H9 (cell line): ENCODE measurements around the gene TSPAN31. TPM values are rescaled to one million over a fixed set of nuclear protein-coding genes. Genes with fewer than 3 reads are reported as not detected.
"Not testable (repeated sequence)": the region's sequence is repeated elsewhere in the genome, so short reads cannot be mapped to it uniquely, and the experiment has no call there.

Experiments
- DNase-seq: peaks from one replicate; pipeline ENCODE4 v3.0.0-alpha.2; 2017
- H2AFZ ChIP-seq: one replicate; pipeline ENCODE4 v1.6.1; 2013; ENCODE audit warnings: mild to moderate bottlenecking, low read length, control low read depth, moderate library complexity
- H2AK5ac ChIP-seq: 2 replicates; pipeline ENCODE4 v1.6.1; 2013; ENCODE audit warnings: low read length, control low read depth, mixed read lengths; ENCODE audit not compliant: insufficient read length
- H2BK120ac ChIP-seq: one replicate; pipeline ENCODE4 v1.6.1; 2013; ENCODE audit warnings: low read depth, mild to moderate bottlenecking, low read length, control low read depth, inconsistent platforms; ENCODE audit not compliant: poor library complexity, severe bottlenecking
- H2BK12ac ChIP-seq: 2 replicates; pipeline ENCODE4 v1.6.1; 2013; ENCODE audit warnings: low read length, control low read depth, mixed read lengths, low read depth; ENCODE audit not compliant: insufficient read length
- H2BK15ac ChIP-seq: 2 replicates; pipeline ENCODE4 v1.6.1; 2013; ENCODE audit warnings: low read depth, low read length, control low read depth
- H2BK20ac ChIP-seq: one replicate; pipeline ENCODE4 v1.6.1; 2013; ENCODE audit warnings: low read depth, mild to moderate bottlenecking, low read length, control low read depth, inconsistent platforms; ENCODE audit not compliant: poor library complexity, severe bottlenecking
- H2BK5ac ChIP-seq: 2 replicates; pipeline ENCODE4 v1.6.1; 2013; ENCODE audit warnings: low read length, control low read depth, mixed read lengths; ENCODE audit not compliant: insufficient read length
- H3K14ac ChIP-seq: 2 replicates; pipeline ENCODE4 v1.6.1; 2013; ENCODE audit warnings: low read length, control low read depth; ENCODE audit not compliant: insufficient read depth
- H3K18ac ChIP-seq: 2 replicates; pipeline ENCODE4 v1.6.1; 2013; ENCODE audit warnings: low read depth, mild to moderate bottlenecking, mixed read lengths, low read length, control low read depth; ENCODE audit not compliant: insufficient read length
- H3K23ac ChIP-seq: 2 replicates; pipeline ENCODE4 v1.6.1; 2013; ENCODE audit warnings: low read length, control low read depth, mixed read lengths, low read depth; ENCODE audit not compliant: insufficient read length
- H3K23me2 ChIP-seq: 2 replicates; pipeline ENCODE4 v1.6.1; 2013; ENCODE audit warnings: low read depth, mild to moderate bottlenecking, mixed read lengths, low read length, control low read depth; ENCODE audit not compliant: insufficient read length, poor library complexity, severe bottlenecking
- H3K27ac ChIP-seq: 2 replicates; pipeline ENCODE4 v1.5.1; 2013; ENCODE audit warnings: low read length, control low read depth, mixed read lengths, low read depth; ENCODE audit not compliant: insufficient read length
- H3K27me3 ChIP-seq: 2 replicates; pipeline ENCODE4 v1.6.1; 2013; ENCODE audit warnings: low read length, control low read depth, inconsistent platforms; ENCODE audit not compliant: insufficient read depth
- H3K4ac ChIP-seq: 2 replicates; pipeline ENCODE4 v1.6.1; 2013; ENCODE audit warnings: low read depth, mild to moderate bottlenecking, control low read depth, inconsistent platforms, low read length, moderate library complexity
- H3K4me1 ChIP-seq: 2 replicates; pipeline ENCODE4 v1.6.1; 2013; ENCODE audit warnings: low read length, control low read depth, inconsistent platforms; ENCODE audit not compliant: insufficient read depth
- H3K4me2 ChIP-seq: 2 replicates; pipeline ENCODE4 v1.6.1; 2013; ENCODE audit warnings: low read length, control low read depth, mixed read lengths; ENCODE audit not compliant: insufficient read length, insufficient read depth
- H3K56ac ChIP-seq: 2 replicates; pipeline ENCODE4 v1.6.1; 2013; ENCODE audit warnings: low read depth, mild to moderate bottlenecking, mixed read lengths, low read length, control low read depth; ENCODE audit not compliant: insufficient read length
- H3K79me1 ChIP-seq: 2 replicates; pipeline ENCODE4 v1.6.1; 2013; ENCODE audit warnings: low read depth, mild to moderate bottlenecking, moderate library complexity, low read length, control low read depth, inconsistent platforms; ENCODE audit not compliant: insufficient read depth, poor library complexity, severe bottlenecking
- H3K79me2 ChIP-seq: 2 replicates; pipeline ENCODE4 v1.6.1; 2013; ENCODE audit warnings: low read length, control low read depth, inconsistent platforms; ENCODE audit not compliant: insufficient read depth
- H3K9ac ChIP-seq: 2 replicates; pipeline ENCODE4 v1.6.1; 2013; ENCODE audit warnings: low read length, control low read depth, mixed read lengths; ENCODE audit not compliant: insufficient read length; ENCODE audit errors: extremely low read depth
- H3K9me3 ChIP-seq: one replicate; pipeline ENCODE4 v1.6.1; 2013; ENCODE audit warnings: low read depth, low read length, inconsistent platforms; ENCODE audit not compliant: control insufficient read depth
- H3T11ph ChIP-seq: one replicate; pipeline ENCODE4 v1.6.1; 2013; ENCODE audit warnings: mild to moderate bottlenecking, low read length, control low read depth, inconsistent platforms
- H4K20me1 ChIP-seq: one replicate; pipeline ENCODE4 v1.6.1; 2013; ENCODE audit not compliant: control insufficient read depth, insufficient read length, insufficient read depth
- H4K5ac ChIP-seq: 2 replicates; pipeline ENCODE4 v1.6.1; 2013; ENCODE audit warnings: low read depth, mild to moderate bottlenecking, mixed read lengths, low read length, control low read depth; ENCODE audit not compliant: insufficient read length
- H4K8ac ChIP-seq: replicated peaks from 2 replicates; pipeline ENCODE4 v1.6.1; 2013; ENCODE audit warnings: low read length, control low read depth, mixed read lengths, low read depth; ENCODE audit not compliant: insufficient read length
- H4K91ac ChIP-seq: 2 replicates; pipeline ENCODE4 v1.6.1; 2013; ENCODE audit warnings: low read depth, mild to moderate bottlenecking, moderate library complexity, mixed read lengths, low read length, control low read depth; ENCODE audit not compliant: insufficient read length
- H3K27ac Mint-ChIP-seq, 3 experiments: 2 replicates in 2 of 3; 3 replicates in 1 of 3; pipeline ENCODE4 v1.8.0; 2020 to 2021; ENCODE audit warnings: mixed read lengths in 3 of 3, mild to moderate bottlenecking in 1 of 3, moderate library complexity in 1 of 3
- H3K27me3 Mint-ChIP-seq: 2 replicates; pipeline ENCODE4 v1.8.0; 2021; ENCODE audit warnings: low read depth, mild to moderate bottlenecking, moderate library complexity, mixed read lengths
- H3K36me3 Mint-ChIP-seq, 3 experiments: 2 replicates in 2 of 3; 3 replicates in 1 of 3; pipeline ENCODE4 v1.8.0; 2020 to 2021; ENCODE audit warnings: low read depth in 3 of 3, mixed read lengths in 3 of 3; ENCODE audit not compliant: insufficient read depth in 1 of 3
- H3K4me1 Mint-ChIP-seq, 2 experiments: 2 replicates each; pipeline ENCODE4 v1.8.0; 2020; ENCODE audit warnings: mixed read lengths in 2 of 2
- H3K4me3 Mint-ChIP-seq, 2 experiments: 2 replicates in 1 of 2; 3 replicates in 1 of 2; pipeline ENCODE4 v1.8.0; 2020 to 2021; ENCODE audit warnings: mild to moderate bottlenecking in 2 of 2, mixed read lengths in 2 of 2, moderate library complexity in 1 of 2
- H3K9me3 Mint-ChIP-seq, 2 experiments: 2 replicates in 1 of 2; 3 replicates in 1 of 2; pipeline ENCODE4 v1.8.0; 2020; ENCODE audit warnings: mild to moderate bottlenecking in 2 of 2, mixed read lengths in 2 of 2, moderate library complexity in 1 of 2
- WGBS: extraction: QIAGEN DNeasy Blood & Tissue Kit; methylation state at CpG from one replicate; pipeline ENCODE4 v1.1.7; 2013; ENCODE audit warnings: missing lambda C conversion rate, low lambda C conversion rate, mixed read lengths; ENCODE audit not compliant: insufficient read length; ENCODE audit errors: extremely low coverage; 5-methylcytosine and 5-hydroxymethylcytosine counted together
- total RNA-seq: library from RNA; stranded (reverse); gene quantifications from 2 replicates; pipeline ENCODE4 v1.2.1, GENCODE V29; 2021
- TF ChIP-seq, protein P1 (sequence below): fragments of 200-600 bp; sonication (generic); conservative IDR thresholded peaks from 3 replicates; pipeline ENCODE4 v1.8.0; 2021; ENCODE audit warnings: antibody characterized with exemption, mild to moderate bottlenecking

The TSPAN31 gene
- total RNA-seq, 1 experiment from 2014 or later = 20.0 TPM

DNA sequence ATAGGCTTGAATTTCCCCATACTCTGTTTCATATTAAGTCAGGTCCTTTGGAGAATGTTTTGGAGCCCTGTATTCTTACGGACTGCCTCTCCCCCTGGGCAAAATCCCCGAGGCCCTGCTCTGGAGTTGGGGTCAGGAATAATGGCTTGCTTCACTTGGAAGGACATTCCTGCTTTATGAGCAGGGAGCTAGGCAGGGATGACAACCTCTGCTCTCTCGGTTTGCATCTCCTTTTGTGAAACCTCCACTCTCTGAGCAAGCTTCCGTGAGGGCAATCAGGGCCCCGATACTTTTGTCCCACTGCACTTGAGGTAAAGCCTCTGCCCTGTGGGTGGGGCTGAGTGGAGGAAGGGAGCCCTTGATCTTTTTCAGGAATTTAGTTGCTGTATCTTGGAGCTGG is 31.6 kb upstream of the TSPAN31 start:
- Histone ChIP-seq H3K4me1 (no peaks in the 10 kb centered on the region), H3K14ac (no peak overlapping the region)
- no peak overlapping the region for H3K4me3 Mint-ChIP-seq

DNA sequence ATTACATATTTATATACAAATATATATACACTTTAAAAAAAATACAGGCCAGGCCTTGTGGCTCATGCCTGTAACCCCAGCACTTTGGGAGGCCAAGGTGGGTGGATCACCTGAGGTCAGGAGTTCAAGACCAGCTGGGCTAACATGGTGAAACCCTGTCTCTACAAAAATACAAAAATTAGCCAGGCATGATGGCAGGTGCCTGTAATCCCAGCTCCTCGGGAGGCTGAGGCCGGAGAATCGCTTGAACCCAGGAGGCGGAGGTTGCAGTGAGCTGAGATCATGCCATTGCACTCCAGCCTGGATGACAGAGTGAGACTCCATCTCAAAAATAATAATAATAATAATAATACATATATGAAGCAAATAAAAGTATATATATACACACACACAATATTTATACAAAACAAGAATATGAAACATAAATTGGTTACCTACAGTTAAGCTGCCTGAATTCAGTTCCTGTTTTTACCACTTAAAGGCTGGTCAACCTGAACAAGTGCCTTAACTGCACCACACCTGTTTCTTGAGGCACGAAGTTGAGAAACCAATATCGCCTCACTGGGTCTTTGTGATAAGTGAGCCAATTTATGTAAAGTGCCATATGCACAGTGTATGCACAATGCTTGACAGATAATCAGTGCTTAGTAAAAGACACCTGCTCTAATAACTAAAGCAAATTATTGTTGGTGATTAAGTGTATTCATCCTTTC is 29.6 kb upstream of the TSPAN31 start:
- not testable (repeated sequence) for H3K27ac ChIP-seq, H3K4me1 ChIP-seq, H2BK15ac ChIP-seq, H3K79me1 ChIP-seq, H3K4me1 Mint-ChIP-seq, H3K56ac ChIP-seq, H3K18ac ChIP-seq, H3K9me3 Mint-ChIP-seq, H3K27ac Mint-ChIP-seq, H2BK20ac ChIP-seq, H3K23me2 ChIP-seq, H4K91ac ChIP-seq, H4K20me1 ChIP-seq, H3K4me2 ChIP-seq, H2BK120ac ChIP-seq, H3K23ac ChIP-seq, H2BK5ac ChIP-seq, H3K4ac ChIP-seq, H3K27me3 ChIP-seq, H2AK5ac ChIP-seq, H2BK12ac ChIP-seq, H3K4me3 Mint-ChIP-seq, H3T11ph ChIP-seq, H4K5ac ChIP-seq, H3K14ac ChIP-seq, H3K27me3 Mint-ChIP-seq, H4K8ac ChIP-seq, DNase-seq, H3K9me3 ChIP-seq, H2AFZ ChIP-seq, H3K9ac ChIP-seq, H3K79me2 ChIP-seq
- peaks cover 16 to 46% (median 28%) of the 10 kb centered on the region in 3 experiments for H3K36me3 Mint-ChIP-seq
- no CpG with 5 or more reads among the region's 6 CpGs for WGBS

More for the DNA sequence above, 31.6 kb upstream of the TSPAN31 start:
- no peak overlapping the region for H3K27ac Mint-ChIP-seq
- Histone ChIP-seq H3K23ac (no peak overlapping the region), H3K4me2 (no peak overlapping the region), H4K20me1 (no peaks in the 10 kb centered on the region), H3T11ph (no peak overlapping the region), H4K5ac (no peak overlapping the region), H3K27me3 (no peaks in the 10 kb centered on the region), H3K79me2 (no peaks in the 10 kb centered on the region), H3K27ac (no peak overlapping the region), H2BK12ac (no peak overlapping the region), H2AFZ (no peak overlapping the region), H3K56ac (no peak overlapping the region), H3K18ac (no peak overlapping the region), H2BK120ac (no peak overlapping the region), H2BK15ac (no peak overlapping the region), H3K9ac (no peak overlapping the region), H2BK20ac (no peak overlapping the region), H4K91ac (no peak overlapping the region), H2AK5ac (no peak overlapping the region), H3K79me1 (no peaks in the 10 kb centered on the region), H3K4ac (no peak overlapping the region), H4K8ac (no peak overlapping the region), H2BK5ac (no peak overlapping the region), H3K23me2 (no peaks in the 10 kb centered on the region), H3K9me3 (no peaks in the 10 kb centered on the region)
- H3K9me3 Mint-ChIP-seq = no peaks in the 10 kb centered on the region
- no CpG with 5 or more reads among the region's 5 CpGs for WGBS
- H3K4me1 Mint-ChIP-seq = no peaks in the 10 kb centered on the region
- no peak for DNase-seq
- peaks cover 8 to 30% (median 9%) of the 10 kb centered on the region in 3 experiments; a peak in 6 of 7 replicates for H3K36me3 Mint-ChIP-seq
- TF ChIP-seq, protein P1, sequence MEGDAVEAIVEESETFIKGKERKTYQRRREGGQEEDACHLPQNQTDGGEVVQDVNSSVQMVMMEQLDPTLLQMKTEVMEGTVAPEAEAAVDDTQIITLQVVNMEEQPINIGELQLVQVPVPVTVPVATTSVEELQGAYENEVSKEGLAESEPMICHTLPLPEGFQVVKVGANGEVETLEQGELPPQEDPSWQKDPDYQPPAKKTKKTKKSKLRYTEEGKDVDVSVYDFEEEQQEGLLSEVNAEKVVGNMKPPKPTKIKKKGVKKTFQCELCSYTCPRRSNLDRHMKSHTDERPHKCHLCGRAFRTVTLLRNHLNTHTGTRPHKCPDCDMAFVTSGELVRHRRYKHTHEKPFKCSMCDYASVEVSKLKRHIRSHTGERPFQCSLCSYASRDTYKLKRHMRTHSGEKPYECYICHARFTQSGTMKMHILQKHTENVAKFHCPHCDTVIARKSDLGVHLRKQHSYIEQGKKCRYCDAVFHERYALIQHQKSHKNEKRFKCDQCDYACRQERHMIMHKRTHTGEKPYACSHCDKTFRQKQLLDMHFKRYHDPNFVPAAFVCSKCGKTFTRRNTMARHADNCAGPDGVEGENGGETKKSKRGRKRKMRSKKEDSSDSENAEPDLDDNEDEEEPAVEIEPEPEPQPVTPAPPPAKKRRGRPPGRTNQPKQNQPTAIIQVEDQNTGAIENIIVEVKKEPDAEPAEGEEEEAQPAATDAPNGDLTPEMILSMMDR = no peak
- no peaks in the 10 kb centered on the region for H3K27me3 Mint-ChIP-seq
